Measurements from ENCODE around the gene TELO2.

TELO2 gene

GRCh38 chr16:1449201-1449788, 43.9 kb upstream of the TELO2 start:
- no peak overlapping the region for H3K27ac ChIP-seq
- no peak overlapping the region for H3K9ac ChIP-seq
- H2AFZ ChIP-seq: no peak overlapping the region
- H3K4me1 ChIP-seq: no peaks in the 10 kb centered on the region
- H3K4me2 ChIP-seq (ENCODE audit: low read length): no peak overlapping the region
- H3K27me3 ChIP-seq (ENCODE audit: control insufficient read depth, insufficient read depth, low read length): no peaks in the 10 kb centered on the region
- H3K79me2 ChIP-seq: no peaks in the 10 kb centered on the region
- H3K36me3 ChIP-seq (ENCODE audit: control insufficient read depth, insufficient read depth, low read length): no peaks in the 10 kb centered on the region
- no peak for TF ChIP-seq CTCF (IDR thresholded peaks at IDR 0.05)
- H3K4me3 ChIP-seq (ENCODE audit: low read depth, low read length): no peak overlapping the region
- no peaks in the 10 kb centered on the region for H3K9me3 ChIP-seq (ENCODE audit: control insufficient read depth, low read length)

- H3K4me2 ChIP-seq (ENCODE audit: low read length): no peak overlapping the region
- no peaks in the 10 kb centered on the region for H3K36me3 ChIP-seq (ENCODE audit: control insufficient read depth, insufficient read depth, low read length)
- H3K79me2 ChIP-seq: no peaks in the 10 kb centered on the region
- no peak for TF ChIP-seq CTCF (IDR thresholded peaks at IDR 0.05)
- H3K4me1 ChIP-seq: no peaks in the 10 kb centered on the region
- H3K9me3 ChIP-seq (ENCODE audit: control insufficient read depth, low read length): no peaks in the 10 kb centered on the region
- H3K9ac ChIP-seq: no peak overlapping the region
- no peak overlapping the region for H3K4me3 ChIP-seq (ENCODE audit: low read depth, low read length)
- H3K27me3 ChIP-seq (ENCODE audit: control insufficient read depth, insufficient read depth, low read length): no peaks in the 10 kb centered on the region
- no peak overlapping the region for H3K27ac ChIP-seq
- H2AFZ ChIP-seq: no peak overlapping the region
Measured at GRCh38 chr16:1450218-1450617, 42.9 kb upstream of the TELO2 start.

- no peaks in the 10 kb centered on the region for H3K36me3 ChIP-seq (ENCODE audit: control insufficient read depth, insufficient read depth, low read length)
- H3K9me3 ChIP-seq (ENCODE audit: control insufficient read depth, low read length): no peaks in the 10 kb centered on the region
- H3K4me2 ChIP-seq (ENCODE audit: low read length): no peak overlapping the region
- H2AFZ ChIP-seq: no peak overlapping the region
- H3K27ac ChIP-seq: no peak overlapping the region
- TF ChIP-seq CTCF (IDR thresholded peaks at IDR 0.05): no peak
- no peak overlapping the region for H3K9ac ChIP-seq
- no peak overlapping the region for H3K4me3 ChIP-seq (ENCODE audit: low read depth, low read length)
- H3K79me2 ChIP-seq: no peaks in the 10 kb centered on the region
- no peaks in the 10 kb centered on the region for H3K27me3 ChIP-seq (ENCODE audit: control insufficient read depth, insufficient read depth, low read length)
- no peaks in the 10 kb centered on the region for H3K4me1 ChIP-seq
Measured at GRCh38 chr16:1450841-1451240, 42.3 kb upstream of the TELO2 start.

- H3K79me2 ChIP-seq: no peaks in the 10 kb centered on the region
- H3K9ac ChIP-seq: no peak overlapping the region
- no peaks in the 10 kb centered on the region for H3K9me3 ChIP-seq (ENCODE audit: control insufficient read depth, low read length)
- H3K27me3 ChIP-seq (ENCODE audit: control insufficient read depth, insufficient read depth, low read length): no peaks in the 10 kb centered on the region
- H3K4me2 ChIP-seq (ENCODE audit: low read length): no peak overlapping the region
- no peak overlapping the region for H2AFZ ChIP-seq
- H3K36me3 ChIP-seq (ENCODE audit: control insufficient read depth, insufficient read depth, low read length): no peaks in the 10 kb centered on the region
- H3K27ac ChIP-seq: no peak overlapping the region
- no peak for TF ChIP-seq CTCF (IDR thresholded peaks at IDR 0.05)
- no peaks in the 10 kb centered on the region for H3K4me1 ChIP-seq
- no peak overlapping the region for H3K4me3 ChIP-seq (ENCODE audit: low read depth, low read length)
Measured at GRCh38 chr16:1451702-1452392, 41.3 kb upstream of the TELO2 start.

- H2AFZ ChIP-seq: no peak overlapping the region
- H3K79me2 ChIP-seq: no peaks in the 10 kb centered on the region
- no peaks in the 10 kb centered on the region for H3K9me3 ChIP-seq (ENCODE audit: control insufficient read depth, low read length)
- H3K9ac ChIP-seq: no peak overlapping the region
- no peak overlapping the region for H3K4me3 ChIP-seq (ENCODE audit: low read depth, low read length)
- H3K27me3 ChIP-seq (ENCODE audit: control insufficient read depth, insufficient read depth, low read length): no peaks in the 10 kb centered on the region
- TF ChIP-seq CTCF (IDR thresholded peaks at IDR 0.05): no peak
- H3K4me2 ChIP-seq (ENCODE audit: low read length): no peak overlapping the region
- H3K27ac ChIP-seq: no peak overlapping the region
- no peaks in the 10 kb centered on the region for H3K36me3 ChIP-seq (ENCODE audit: control insufficient read depth, insufficient read depth, low read length)
- H3K4me1 ChIP-seq: no peaks in the 10 kb centered on the region
Measured at GRCh38 chr16:1452530-1452929, 40.6 kb upstream of the TELO2 start.

Data from parathyroid adenoma (tissue), 2 donors.